Tibial nerve (tissue), 4 donors: ENCODE data around the gene MAP3K7CL. TPM values are rescaled to one million over a fixed set of nuclear protein-coding genes. Genes with fewer than 3 reads are reported as not detected.

Source experiments
- DNase-seq, 2 donors: peaks; one replicate each; pipeline ENCODE4 v3.0.0-alpha.2; 2019; ENCODE audit warnings: low spot score in 2 of 2
- H3K27ac ChIP-seq, 4 donors: fragments of 200-600 bp; sonication (generic) in 3 of 4; one replicate each; pipeline ENCODE4 v1.5.1; 2017 to 2019; ENCODE audit warnings: mild to moderate bottlenecking in 1 of 4
- H3K27me3 ChIP-seq, 2 donors: fragments of 200-600 bp; sonication (generic) in 1 of 2; one replicate each; pipeline versions ENCODE4 v1.5.1 to v1.6.0; 2017 to 2019
- H3K36me3 ChIP-seq, 3 donors: fragments of 200-600 bp; sonication (generic); one replicate each; pipeline ENCODE4 v1.5.1; 2018 to 2019
- H3K4me1 ChIP-seq, 4 donors: fragments of 200-600 bp; sonication (generic) in 3 of 4; one replicate each; pipeline ENCODE4 v1.5.1; 2017 to 2019
- H3K4me3 ChIP-seq, 4 donors: fragments of 200-600 bp; sonication (generic) in 3 of 4; one replicate each; pipeline ENCODE4 v1.5.1; 2017 to 2019; ENCODE audit warnings: mild to moderate bottlenecking in 1 of 4, moderate library complexity in 1 of 4
- H3K9me3 ChIP-seq, 4 donors: fragments of 200-600 bp; sonication (generic) in 3 of 4; one replicate each; pipeline ENCODE4 v1.5.1; 2017 to 2019
- EP300 ChIP-seq, 2 donors: sonication (generic); formaldehyde crosslinking; IDR thresholded peaks; one replicate each; pipeline ENCODE4 v1.6.1; 2017; ENCODE audit warnings: antibody characterized with exemption in 2 of 2, mild to moderate bottlenecking in 1 of 2
- POLR2A ChIP-seq, 2 donors: fragments of 450-650 bp; IDR thresholded peaks; one replicate each; pipeline ENCODE4 v1.6.1; 2017; ENCODE audit warnings: antibody characterized with exemption in 2 of 2, mild to moderate bottlenecking in 2 of 2, moderate library complexity in 2 of 2
- whole genome bisulfite sequencing, 2 donors: methylation state at CpG; one replicate each; pipeline ENCODE4 v1.1.5; 2018; 5-methylcytosine and 5-hydroxymethylcytosine counted together
- total RNA-seq, 4 donors: library from RNA; depleted of rRNA; stranded (reverse); fragments of >200 nt; gene quantifications; one replicate each; pipeline ENCODE4 v1.1.0, GENCODE V29; 2016
- TF ChIP-seq, protein P1 (sequence below), 5 experiments: fragments of 200-600 bp in 3 of 5; fragments of 450-650 bp in 2 of 5; sonication (generic) in 3 of 5; IDR thresholded peaks; one replicate each; pipeline ENCODE4 v1.5.1; 2016 to 2019; ENCODE audit warnings: antibody characterized with exemption in 5 of 5, mild to moderate bottlenecking in 3 of 5, moderate library complexity in 2 of 5

MAP3K7CL gene
- total RNA-seq, 4 donors from 2014 or later = 2.8 to 9.2 (median 5.4) TPM

DNA sequence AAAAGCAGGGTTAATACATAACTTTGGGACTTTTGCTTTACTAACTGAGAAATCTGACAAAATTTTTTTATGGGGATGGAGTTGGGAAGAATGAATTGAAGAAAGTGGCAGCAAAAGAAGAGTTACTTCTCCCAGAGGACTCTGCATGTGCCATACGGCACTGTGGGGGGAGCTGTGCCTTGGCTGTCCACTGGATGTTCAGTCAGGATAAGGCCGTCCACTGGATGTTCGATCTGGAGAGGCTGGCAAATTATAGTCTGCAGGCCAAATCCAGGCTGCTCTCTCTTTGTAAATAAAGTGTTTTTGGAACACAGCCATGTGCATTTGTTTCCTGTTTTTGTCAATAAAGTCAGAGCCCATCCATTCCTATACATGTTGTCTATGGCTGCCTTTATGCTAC, 4.5 kb upstream of the MAP3K7CL start:
- Histone ChIP-seq H3K27me3 (no peaks in the 10 kb centered on the region), H3K9me3 (peaks cover 0 to 7% (median 0%) of the 10 kb centered on the region in 4 donors), H3K27ac (no peak overlapping the region), H3K4me3 (no peak overlapping the region), H3K4me1 (no peaks in the 10 kb centered on the region), H3K36me3 (peaks cover 0 to 3% (median 0%) of the 10 kb centered on the region in 3 donors)
- WGBS, 2 donors = 65 to 66% methylated on average over 3 of the region's 3 CpGs
- TF ChIP-seq, protein P1, sequence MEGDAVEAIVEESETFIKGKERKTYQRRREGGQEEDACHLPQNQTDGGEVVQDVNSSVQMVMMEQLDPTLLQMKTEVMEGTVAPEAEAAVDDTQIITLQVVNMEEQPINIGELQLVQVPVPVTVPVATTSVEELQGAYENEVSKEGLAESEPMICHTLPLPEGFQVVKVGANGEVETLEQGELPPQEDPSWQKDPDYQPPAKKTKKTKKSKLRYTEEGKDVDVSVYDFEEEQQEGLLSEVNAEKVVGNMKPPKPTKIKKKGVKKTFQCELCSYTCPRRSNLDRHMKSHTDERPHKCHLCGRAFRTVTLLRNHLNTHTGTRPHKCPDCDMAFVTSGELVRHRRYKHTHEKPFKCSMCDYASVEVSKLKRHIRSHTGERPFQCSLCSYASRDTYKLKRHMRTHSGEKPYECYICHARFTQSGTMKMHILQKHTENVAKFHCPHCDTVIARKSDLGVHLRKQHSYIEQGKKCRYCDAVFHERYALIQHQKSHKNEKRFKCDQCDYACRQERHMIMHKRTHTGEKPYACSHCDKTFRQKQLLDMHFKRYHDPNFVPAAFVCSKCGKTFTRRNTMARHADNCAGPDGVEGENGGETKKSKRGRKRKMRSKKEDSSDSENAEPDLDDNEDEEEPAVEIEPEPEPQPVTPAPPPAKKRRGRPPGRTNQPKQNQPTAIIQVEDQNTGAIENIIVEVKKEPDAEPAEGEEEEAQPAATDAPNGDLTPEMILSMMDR (IDR thresholded peaks at IDR 0.05) = no peak
- TF ChIP-seq EP300 (IDR thresholded peaks at IDR 0.05) (no peak), POLR2A (IDR thresholded peaks at IDR 0.05) (no peak)
- no peak for DNase-seq

DNA sequence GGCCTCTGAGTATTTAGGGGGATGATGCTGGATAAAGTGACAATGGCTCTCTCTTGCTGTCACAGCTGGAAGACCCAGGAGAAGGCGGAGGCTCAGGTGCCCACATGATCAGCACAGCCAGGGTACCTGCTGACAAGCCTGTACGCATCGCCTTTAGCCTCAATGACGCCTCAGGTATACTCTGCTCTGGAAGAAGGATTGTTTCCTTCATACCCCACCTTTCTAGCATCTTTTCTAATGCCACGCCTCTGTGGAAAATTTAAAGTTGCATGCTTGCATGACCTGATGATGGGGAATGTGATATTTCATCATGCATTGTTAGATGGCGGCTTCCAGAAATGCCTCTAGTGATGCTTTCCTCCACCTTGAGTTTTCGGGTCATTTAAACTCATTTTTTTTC, 2.8 kb downstream of the MAP3K7CL start:
- Histone ChIP-seq H3K4me1 (no peaks in the 10 kb centered on the region), H3K4me3 (no peak overlapping the region), H3K27ac (no peak overlapping the region), H3K36me3 (no peaks in the 10 kb centered on the region), H3K27me3 (no peaks in the 10 kb centered on the region), H3K9me3 (peaks cover 0 to 3% (median 0%) of the 10 kb centered on the region in 4 donors)
- WGBS, 2 donors = 92 to 94% methylated on average over 7 of the region's 7 CpGs
- no peak for DNase-seq
- no peak for TF ChIP-seq POLR2A (IDR thresholded peaks at IDR 0.05)
- TF ChIP-seq, protein P1 (IDR thresholded peaks at IDR 0.05) = no peak
- TF ChIP-seq EP300 (IDR thresholded peaks at IDR 0.05) = no peak

DNA sequence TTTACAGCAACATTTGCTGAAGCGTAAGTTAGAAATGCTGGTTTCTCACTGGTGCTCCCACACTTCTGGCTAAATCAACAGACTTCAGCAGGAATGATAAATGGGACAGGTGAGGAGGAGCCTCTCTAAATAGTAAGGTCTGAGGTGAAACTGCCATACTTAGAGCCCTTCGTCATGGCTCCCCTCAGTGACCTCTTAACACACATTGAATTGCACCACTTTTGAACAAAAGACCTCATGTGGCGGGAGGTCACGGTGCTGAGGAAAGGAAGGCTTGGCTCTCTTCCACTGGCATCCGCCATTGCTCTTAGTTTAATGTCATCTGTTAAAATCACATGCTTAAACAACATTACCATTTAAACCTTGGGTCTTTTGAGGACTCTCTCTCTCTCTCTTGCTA, 3.4 kb downstream of the MAP3K7CL start:
- Histone ChIP-seq H3K4me3 (no peak overlapping the region), H3K9me3 (peaks cover 0 to 3% (median 0%) of the 10 kb centered on the region in 4 donors), H3K27ac (no peak overlapping the region), H3K4me1 (no peaks in the 10 kb centered on the region), H3K27me3 (no peaks in the 10 kb centered on the region), H3K36me3 (no peaks in the 10 kb centered on the region)
- 74 to 78% methylated on average over 5 of the region's 5 CpGs for WGBS, 2 donors
- DNase-seq = no peak
- TF ChIP-seq EP300 (IDR thresholded peaks at IDR 0.05) = no peak
- TF ChIP-seq POLR2A (IDR thresholded peaks at IDR 0.05) = no peak
- TF ChIP-seq, protein P1 (IDR thresholded peaks at IDR 0.05) = no peak

DNA sequence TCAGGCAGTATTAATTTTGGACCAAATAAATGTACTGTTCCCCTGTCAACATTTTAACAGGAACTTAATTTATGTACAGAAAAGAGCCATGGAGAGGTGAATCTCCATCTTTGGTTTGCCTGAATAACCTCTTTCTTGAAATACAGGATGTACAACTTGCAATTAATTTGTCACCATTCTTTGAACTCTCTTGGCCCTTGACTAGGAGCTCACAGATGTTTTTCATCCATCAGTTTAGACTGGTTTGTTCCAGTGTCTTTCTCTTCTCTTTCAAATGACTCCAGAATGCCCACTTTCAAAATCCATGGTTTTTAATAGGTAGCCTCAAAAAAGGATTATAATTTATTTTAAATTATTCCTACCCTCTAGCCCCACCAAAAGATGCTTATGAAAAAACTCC, 5.0 kb downstream of the MAP3K7CL start:
- Histone ChIP-seq H3K4me1 (no peaks in the 10 kb centered on the region), H3K4me3 (no peak overlapping the region), H3K9me3 (no peaks in the 10 kb centered on the region), H3K27ac (no peak overlapping the region), H3K36me3 (no peaks in the 10 kb centered on the region), H3K27me3 (no peaks in the 10 kb centered on the region)
- no peak for DNase-seq
- TF ChIP-seq EP300 (IDR thresholded peaks at IDR 0.05) = no peak

DNA sequence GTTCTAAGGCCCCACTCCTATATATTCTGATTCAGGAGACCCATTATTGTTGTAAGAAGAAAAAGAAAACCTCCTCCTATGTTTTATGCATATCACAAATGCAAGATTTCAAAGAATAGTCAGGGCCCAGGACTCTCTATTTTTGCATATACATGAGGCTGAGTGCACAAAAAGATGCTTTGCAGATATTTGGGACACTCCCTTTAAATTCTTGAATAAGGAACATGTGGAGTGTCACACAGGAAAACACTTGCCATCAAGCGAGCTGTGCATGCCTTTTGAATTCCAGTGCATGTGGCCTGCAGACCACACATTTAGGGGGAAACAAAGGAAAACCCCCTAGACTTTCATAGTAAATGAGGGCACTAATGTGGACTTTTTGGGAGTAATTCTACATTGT, 5.6 kb downstream of the MAP3K7CL start:
- Histone ChIP-seq H3K4me1 (no peaks in the 10 kb centered on the region), H3K36me3 (no peaks in the 10 kb centered on the region), H3K27me3 (no peaks in the 10 kb centered on the region), H3K9me3 (no peaks in the 10 kb centered on the region), H3K4me3 (no peak overlapping the region), H3K27ac (no peak overlapping the region)
- no peak for DNase-seq
- TF ChIP-seq, protein P1 (IDR thresholded peaks at IDR 0.05) = no peak
- TF ChIP-seq POLR2A (IDR thresholded peaks at IDR 0.05) (no peak), EP300 (IDR thresholded peaks at IDR 0.05) (no peak)
- WGBS, 2 donors = 42 to 48% methylated on average over 1 of the region's 1 CpG
